ENCODE results near the gene TCF7L2. TPM values are rescaled to one million over a fixed set of nuclear protein-coding genes. Genes with fewer than 3 reads are reported as not detected.

Gene TCF7L2
- total RNA-seq, 1 experiment from 2014 or later: 45.2 TPM

DNA sequence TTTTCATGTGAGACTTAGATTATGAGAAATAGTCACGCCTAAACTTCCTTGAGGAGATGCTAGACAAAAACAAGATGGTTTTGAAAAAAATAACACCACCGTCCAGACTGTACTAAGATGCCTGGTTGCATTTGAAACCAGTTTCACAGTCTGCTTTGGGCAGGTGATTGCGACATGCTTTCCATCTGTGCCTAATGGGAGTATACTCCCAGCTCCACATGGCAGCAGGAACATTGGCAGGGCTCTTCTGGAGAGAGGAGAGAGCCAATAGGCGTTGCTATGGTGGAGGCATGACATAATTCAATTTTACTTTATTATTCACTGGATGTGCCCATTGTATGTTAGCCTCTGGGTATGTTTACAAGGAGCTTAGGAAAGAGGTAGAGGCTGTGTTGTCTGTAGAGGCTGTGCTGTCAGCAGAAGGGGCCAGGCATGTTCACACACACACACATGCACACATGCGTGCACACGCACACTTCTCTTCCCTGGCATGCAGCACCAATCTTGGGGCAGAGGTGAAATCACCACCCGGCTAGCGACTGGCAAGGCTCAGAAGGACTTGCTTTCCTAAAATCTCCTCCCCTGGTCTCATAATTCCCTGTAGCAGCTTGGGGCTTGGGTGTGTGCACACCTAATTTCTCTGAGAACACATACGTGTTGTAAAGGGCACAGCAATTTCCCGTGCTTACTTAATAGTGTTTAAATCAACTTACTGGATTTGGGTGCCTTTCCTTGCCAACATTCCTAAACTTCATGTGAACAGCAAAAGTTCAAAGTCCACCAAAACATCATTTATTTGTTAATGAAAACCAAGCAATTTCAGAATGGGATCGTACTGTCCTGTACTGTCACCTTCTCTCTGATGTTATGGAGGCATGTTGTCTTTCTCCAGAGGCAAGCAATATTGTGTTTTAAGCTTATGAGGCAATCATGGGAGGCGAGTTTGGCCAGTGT is 162.1 kb downstream of the TCF7L2 start:
- ChIA-PET CTCF (no interaction called here), POLR2A (interaction anchor here (0.6 kb wide), 1 partner anchor 73 kb away, joined by 4 read pairs; no protein-coding TSS in a partner anchor)
- no peaks in the 10 kb centered on the region; the same call in 1 of the 2 replicates for H3K36me3 ChIP-seq (ENCODE audit: control insufficient read depth, insufficient read depth, low read length)
- BruUV-seq (replicated peaks): no TSS peak
- peak overlapping the region; percentile 3; the same call in 1 of the 2 replicates for H3K27ac ChIP-seq (ENCODE audit: low read length)
- no peak overlapping the region for H3K4me3 ChIP-seq (ENCODE audit: low read depth in 2 of 2, low read length in 2 of 2)
- no peaks in the 10 kb centered on the region for H3K9me3 ChIP-seq (ENCODE audit: control insufficient read depth, insufficient read depth, low read depth, low read length)
- DNase-seq (ENCODE audit: low read depth, low spot score): no peak
- no peaks in the 10 kb centered on the region for H3K27me3 ChIP-seq (ENCODE audit: control insufficient read depth, insufficient read depth, low read length)
- H3K4me1 ChIP-seq (ENCODE audit: control insufficient read depth, insufficient read depth, low read length): peaks cover 51% of the 10 kb centered on the region
- intact Hi-C loops (cut with micrococcal nuclease; ENCODE audit: unreplicated experiment) (no loop called here), in situ Hi-C loops (cut with HindIII; ENCODE audit: low pct_unique_long_range_greater_than_20kb, low sequenced_read_pairs) (no loop called here)
- TF ChIP-seq, protein P1, sequence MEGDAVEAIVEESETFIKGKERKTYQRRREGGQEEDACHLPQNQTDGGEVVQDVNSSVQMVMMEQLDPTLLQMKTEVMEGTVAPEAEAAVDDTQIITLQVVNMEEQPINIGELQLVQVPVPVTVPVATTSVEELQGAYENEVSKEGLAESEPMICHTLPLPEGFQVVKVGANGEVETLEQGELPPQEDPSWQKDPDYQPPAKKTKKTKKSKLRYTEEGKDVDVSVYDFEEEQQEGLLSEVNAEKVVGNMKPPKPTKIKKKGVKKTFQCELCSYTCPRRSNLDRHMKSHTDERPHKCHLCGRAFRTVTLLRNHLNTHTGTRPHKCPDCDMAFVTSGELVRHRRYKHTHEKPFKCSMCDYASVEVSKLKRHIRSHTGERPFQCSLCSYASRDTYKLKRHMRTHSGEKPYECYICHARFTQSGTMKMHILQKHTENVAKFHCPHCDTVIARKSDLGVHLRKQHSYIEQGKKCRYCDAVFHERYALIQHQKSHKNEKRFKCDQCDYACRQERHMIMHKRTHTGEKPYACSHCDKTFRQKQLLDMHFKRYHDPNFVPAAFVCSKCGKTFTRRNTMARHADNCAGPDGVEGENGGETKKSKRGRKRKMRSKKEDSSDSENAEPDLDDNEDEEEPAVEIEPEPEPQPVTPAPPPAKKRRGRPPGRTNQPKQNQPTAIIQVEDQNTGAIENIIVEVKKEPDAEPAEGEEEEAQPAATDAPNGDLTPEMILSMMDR (IDR thresholded peaks at IDR 0.05): no peak
- TF ChIP-seq POLR2AphosphoS5 (IDR thresholded peaks at IDR 0.05; ENCODE audit: low read depth, low read length) (no peak), SIN3A (IDR thresholded peaks at IDR 0.05; ENCODE audit: borderline replicate concordance, insufficient read depth, low read depth, low read length) (no peak), TCF7L2 (IDR thresholded peaks at IDR 0.05; ENCODE audit: low read depth, low read length) (no peak)
- TF ChIP-seq, protein P2, sequence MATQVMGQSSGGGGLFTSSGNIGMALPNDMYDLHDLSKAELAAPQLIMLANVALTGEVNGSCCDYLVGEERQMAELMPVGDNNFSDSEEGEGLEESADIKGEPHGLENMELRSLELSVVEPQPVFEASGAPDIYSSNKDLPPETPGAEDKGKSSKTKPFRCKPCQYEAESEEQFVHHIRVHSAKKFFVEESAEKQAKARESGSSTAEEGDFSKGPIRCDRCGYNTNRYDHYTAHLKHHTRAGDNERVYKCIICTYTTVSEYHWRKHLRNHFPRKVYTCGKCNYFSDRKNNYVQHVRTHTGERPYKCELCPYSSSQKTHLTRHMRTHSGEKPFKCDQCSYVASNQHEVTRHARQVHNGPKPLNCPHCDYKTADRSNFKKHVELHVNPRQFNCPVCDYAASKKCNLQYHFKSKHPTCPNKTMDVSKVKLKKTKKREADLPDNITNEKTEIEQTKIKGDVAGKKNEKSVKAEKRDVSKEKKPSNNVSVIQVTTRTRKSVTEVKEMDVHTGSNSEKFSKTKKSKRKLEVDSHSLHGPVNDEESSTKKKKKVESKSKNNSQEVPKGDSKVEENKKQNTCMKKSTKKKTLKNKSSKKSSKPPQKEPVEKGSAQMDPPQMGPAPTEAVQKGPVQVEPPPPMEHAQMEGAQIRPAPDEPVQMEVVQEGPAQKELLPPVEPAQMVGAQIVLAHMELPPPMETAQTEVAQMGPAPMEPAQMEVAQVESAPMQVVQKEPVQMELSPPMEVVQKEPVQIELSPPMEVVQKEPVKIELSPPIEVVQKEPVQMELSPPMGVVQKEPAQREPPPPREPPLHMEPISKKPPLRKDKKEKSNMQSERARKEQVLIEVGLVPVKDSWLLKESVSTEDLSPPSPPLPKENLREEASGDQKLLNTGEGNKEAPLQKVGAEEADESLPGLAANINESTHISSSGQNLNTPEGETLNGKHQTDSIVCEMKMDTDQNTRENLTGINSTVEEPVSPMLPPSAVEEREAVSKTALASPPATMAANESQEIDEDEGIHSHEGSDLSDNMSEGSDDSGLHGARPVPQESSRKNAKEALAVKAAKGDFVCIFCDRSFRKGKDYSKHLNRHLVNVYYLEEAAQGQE (IDR thresholded peaks at IDR 0.05; ENCODE audit: insufficient read depth in 1 of 2, low read depth in 2 of 2, low read length in 1 of 2): no peak
- ATAC-seq: no peak

DNA sequence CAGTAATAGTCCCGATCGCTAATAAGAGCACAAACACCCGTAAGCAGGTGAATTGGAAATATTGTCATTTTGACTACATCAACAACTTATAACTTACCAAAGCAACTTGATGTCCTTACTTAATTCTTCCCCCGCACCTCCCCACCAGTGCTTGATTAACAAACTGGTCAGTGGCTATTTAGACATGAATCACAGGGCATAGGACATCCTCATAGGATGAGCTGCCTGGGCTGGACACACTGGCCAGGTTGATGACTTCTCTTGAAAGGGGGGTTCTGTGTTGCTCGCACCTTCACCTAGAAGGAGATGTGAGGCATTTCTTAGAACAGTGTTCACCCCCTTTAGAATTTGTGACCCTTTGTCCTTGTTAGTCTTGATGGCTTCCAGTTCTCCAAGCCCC is 163.2 kb downstream of the TCF7L2 start:
- Histone ChIP-seq H3K4me1 (ENCODE audit: control insufficient read depth, insufficient read depth, low read length) (peaks cover 43% of the 10 kb centered on the region), H3K9me3 (ENCODE audit: control insufficient read depth, insufficient read depth, low read depth, low read length) (no peaks in the 10 kb centered on the region), H3K36me3 (ENCODE audit: control insufficient read depth, insufficient read depth, low read length) (no peaks in the 10 kb centered on the region; the same call in 1 of the 2 replicates), H3K27me3 (ENCODE audit: control insufficient read depth, insufficient read depth, low read length) (no peaks in the 10 kb centered on the region), H3K4me3 (ENCODE audit: low read depth in 2 of 2, low read length in 2 of 2) (no peak overlapping the region), H3K27ac (ENCODE audit: low read length) (peak overlapping the region; percentile 13; the same call in 1 of the 2 replicates)
- no peak for ATAC-seq
- intact Hi-C loops (cut with micrococcal nuclease; ENCODE audit: unreplicated experiment): no loop called here
- in situ Hi-C loops (cut with HindIII; ENCODE audit: low pct_unique_long_range_greater_than_20kb, low sequenced_read_pairs): no loop called here
- ChIA-PET CTCF (no interaction called here), POLR2A (no interaction called here)
- no peak for DNase-seq (ENCODE audit: low read depth, low spot score)
- no TSS peak for BruUV-seq (replicated peaks)
- TF ChIP-seq SIN3A (IDR thresholded peaks at IDR 0.05; ENCODE audit: borderline replicate concordance, insufficient read depth, low read depth, low read length): no peak
- no peak for TF ChIP-seq POLR2AphosphoS5 (IDR thresholded peaks at IDR 0.05; ENCODE audit: low read depth, low read length)
- TF ChIP-seq, protein P1 (IDR thresholded peaks at IDR 0.05): no peak
- TF ChIP-seq, protein P2 (IDR thresholded peaks at IDR 0.05; ENCODE audit: insufficient read depth in 1 of 2, low read depth in 2 of 2, low read length in 1 of 2): no peak
- TF ChIP-seq TCF7L2 (IDR thresholded peaks at IDR 0.05; ENCODE audit: low read depth, low read length): no peak
